ENCODE measurements around the gene LIPJ. TPM values are rescaled to one million over a fixed set of nuclear protein-coding genes. Genes with fewer than 3 reads are reported as not detected.

Gene LIPJ
- total and polyA plus RNA-seq, 7 donors, result 0.03 to 0.30 (median 0.15) TPM; not detected in 1

DNA sequence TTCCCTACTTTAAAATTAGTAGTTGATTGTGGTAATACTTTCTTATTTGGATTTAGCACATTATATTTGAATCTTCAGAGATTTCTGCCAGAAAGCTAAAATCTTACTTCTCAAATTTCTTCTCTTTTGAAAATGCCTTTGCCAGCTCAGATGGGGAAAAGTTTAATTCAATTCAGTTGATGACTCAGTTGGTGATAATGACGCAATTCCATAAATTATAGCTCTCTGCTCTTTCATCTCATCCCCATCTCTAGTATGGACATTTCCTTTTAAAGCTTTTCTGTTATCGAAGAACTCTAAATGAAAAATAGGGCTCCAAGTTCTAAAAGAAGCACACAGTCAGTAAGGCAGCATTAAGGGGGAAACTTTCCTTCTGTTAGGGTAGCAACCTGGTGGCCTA, 28.9 kb upstream of the LIPJ start:
- Histone ChIP-seq H3K4me3 (no peak overlapping the region), H3K36me3 (ENCODE audit: insufficient read depth in 1 of 2, low read depth in 1 of 2) (no peaks in the 10 kb centered on the region), H3K4me1 (no peaks in the 10 kb centered on the region), H3K9me3 (no peaks in the 10 kb centered on the region), H3K27ac (no peak overlapping the region), H3K27me3 (ENCODE audit: insufficient read depth in 3 of 3, low read length in 2 of 3) (no peaks in the 10 kb centered on the region)
- no peak for DNase-seq
- no peak for ATAC-seq
- WGBS, 3 donors, result 82 to 98% (median 83%) methylated on average over 2 of the region's 2 CpGs
- TF ChIP-seq, protein P1, sequence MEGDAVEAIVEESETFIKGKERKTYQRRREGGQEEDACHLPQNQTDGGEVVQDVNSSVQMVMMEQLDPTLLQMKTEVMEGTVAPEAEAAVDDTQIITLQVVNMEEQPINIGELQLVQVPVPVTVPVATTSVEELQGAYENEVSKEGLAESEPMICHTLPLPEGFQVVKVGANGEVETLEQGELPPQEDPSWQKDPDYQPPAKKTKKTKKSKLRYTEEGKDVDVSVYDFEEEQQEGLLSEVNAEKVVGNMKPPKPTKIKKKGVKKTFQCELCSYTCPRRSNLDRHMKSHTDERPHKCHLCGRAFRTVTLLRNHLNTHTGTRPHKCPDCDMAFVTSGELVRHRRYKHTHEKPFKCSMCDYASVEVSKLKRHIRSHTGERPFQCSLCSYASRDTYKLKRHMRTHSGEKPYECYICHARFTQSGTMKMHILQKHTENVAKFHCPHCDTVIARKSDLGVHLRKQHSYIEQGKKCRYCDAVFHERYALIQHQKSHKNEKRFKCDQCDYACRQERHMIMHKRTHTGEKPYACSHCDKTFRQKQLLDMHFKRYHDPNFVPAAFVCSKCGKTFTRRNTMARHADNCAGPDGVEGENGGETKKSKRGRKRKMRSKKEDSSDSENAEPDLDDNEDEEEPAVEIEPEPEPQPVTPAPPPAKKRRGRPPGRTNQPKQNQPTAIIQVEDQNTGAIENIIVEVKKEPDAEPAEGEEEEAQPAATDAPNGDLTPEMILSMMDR (IDR thresholded peaks at IDR 0.05), result no peak
- intact Hi-C loops (cut with DNase I), result loop anchor here in 1 of 2 donors (5.0 to 10.0 kb wide), 2 partner anchors 153 to 710 kb away; no protein-coding TSS in a partner anchor

DNA sequence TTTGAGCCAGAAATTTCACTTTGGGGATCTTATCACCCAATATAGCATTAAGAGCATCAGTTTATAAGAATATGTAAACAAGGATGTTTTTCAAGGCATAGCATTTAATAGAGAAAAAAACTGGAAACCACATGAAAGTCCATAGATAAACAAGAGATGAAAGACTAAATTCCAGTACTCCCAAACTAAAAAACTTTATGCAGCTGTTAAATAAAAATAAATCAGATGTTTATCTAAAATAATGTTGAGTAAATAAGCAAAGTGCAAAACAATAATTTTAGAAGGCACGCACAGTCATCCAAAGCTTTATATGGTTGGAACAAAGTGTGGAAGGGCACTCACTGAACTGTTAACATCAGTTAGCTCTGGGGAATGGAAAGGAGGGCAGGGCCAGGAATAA, 24.4 kb upstream of the LIPJ start:
- Histone ChIP-seq H3K27ac (no peak overlapping the region), H3K36me3 (ENCODE audit: insufficient read depth in 1 of 2, low read depth in 1 of 2) (no peaks in the 10 kb centered on the region), H3K27me3 (ENCODE audit: insufficient read depth in 3 of 3, low read length in 2 of 3) (no peaks in the 10 kb centered on the region), H3K4me3 (no peak overlapping the region), H3K9me3 (no peaks in the 10 kb centered on the region), H3K4me1 (no peaks in the 10 kb centered on the region)
- intact Hi-C loops (cut with DNase I), result no loop called here
- DNase-seq, result no peak
- TF ChIP-seq, protein P1 (IDR thresholded peaks at IDR 0.05), result no peak
- WGBS, 3 donors, result 96 to 100% (median 98%) methylated on average over 1 of the region's 1 CpG
- ATAC-seq, result no peak

DNA sequence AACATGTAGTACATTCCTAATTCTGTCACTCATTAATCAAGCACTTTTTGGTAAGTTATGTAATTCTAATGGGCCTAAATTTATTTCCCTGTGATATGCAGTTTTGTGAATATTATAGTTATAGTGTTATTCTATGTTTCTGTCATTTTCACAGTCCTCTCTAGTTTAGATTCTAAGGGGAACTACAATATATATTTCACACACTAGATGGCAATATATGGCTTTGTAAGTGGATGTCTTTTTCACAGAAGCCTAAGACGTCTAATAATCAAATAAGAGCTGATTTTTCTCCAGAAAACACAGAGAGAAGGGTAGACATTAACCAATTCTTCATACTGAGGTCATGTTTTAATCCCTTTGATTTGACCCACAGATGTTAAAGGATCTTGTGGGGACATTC, 21.5 kb upstream of the LIPJ start:
- DNase-seq (no peak), ATAC-seq (peak in 1 of 4 donors; percentile 67)
- Histone ChIP-seq H3K9me3 (no peaks in the 10 kb centered on the region), H3K4me1 (no peaks in the 10 kb centered on the region), H3K27me3 (ENCODE audit: insufficient read depth in 3 of 3, low read length in 2 of 3) (no peaks in the 10 kb centered on the region), H3K36me3 (ENCODE audit: insufficient read depth in 1 of 2, low read depth in 1 of 2) (no peaks in the 10 kb centered on the region), H3K4me3 (no peak overlapping the region), H3K27ac (no peak overlapping the region)
- TF ChIP-seq, protein P1 (IDR thresholded peaks at IDR 0.05), result peak; percentile 19
- intact Hi-C loops (cut with DNase I), result no loop called here
- 9 to 16% (median 11%) methylated on average over 1 of the region's 1 CpG for WGBS, 3 donors

DNA sequence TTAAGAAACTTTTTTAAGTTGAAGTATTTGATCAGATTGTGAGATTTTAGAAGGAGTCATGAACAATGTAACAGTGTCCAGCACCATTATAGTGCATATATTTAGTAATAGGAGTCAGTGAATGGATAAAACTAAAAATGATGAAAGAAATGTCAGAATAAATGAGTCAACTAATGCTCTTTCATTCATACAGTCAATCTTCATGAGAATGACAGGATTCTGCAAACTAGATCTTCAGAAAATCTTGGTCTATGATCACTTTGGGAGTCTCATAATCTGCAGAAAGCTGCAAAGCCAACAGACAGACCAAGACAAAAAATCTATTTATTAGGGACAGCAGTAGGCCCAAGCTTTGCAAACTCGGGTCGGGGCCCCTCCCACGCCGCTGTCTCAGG, 4.2 kb upstream of the LIPJ start:
- no peaks in the 10 kb centered on the region for H3K9me3 ChIP-seq
- peaks cover 0 to 5% of the 10 kb centered on the region in 2 donors for H3K36me3 ChIP-seq (ENCODE audit: insufficient read depth in 1 of 2, low read depth in 1 of 2)
- intact Hi-C loops (cut with DNase I), result no loop called here
- H3K4me3 ChIP-seq, result peak overlapping the region; percentile 88
- no peak for DNase-seq
- ATAC-seq, result peak in 1 of 4 donors; percentile 2
- H3K27ac ChIP-seq, result peak overlapping the region; percentile 92
- no peaks in the 10 kb centered on the region for H3K4me1 ChIP-seq
- 6 to 23% (median 13%) methylated on average over 3 to 4 of the region's 4 CpGs for WGBS, 3 donors
- no peaks in the 10 kb centered on the region for H3K27me3 ChIP-seq (ENCODE audit: insufficient read depth in 3 of 3, low read length in 2 of 3)
- TF ChIP-seq, protein P1 (IDR thresholded peaks at IDR 0.05), result no peak

Measured in psoas muscle (tissue), 8 donors.